ENCODE results near the gene STYXL2. TPM values are rescaled to one million over a fixed set of nuclear protein-coding genes. Genes with fewer than 3 reads are reported as not detected.

STYXL2 gene
- total RNA-seq, 1 experiment from 2014 or later, result not detected

- ChIA-PET POLR2A (no interaction called here), CTCF (no interaction called here)
- TF ChIP-seq REST (IDR thresholded peaks at IDR 0.05; ENCODE audit: insufficient read depth in 1 of 2, low read depth in 2 of 2, low read length in 1 of 2), result no peak
- TF ChIP-seq TCF7L2 (IDR thresholded peaks at IDR 0.05; ENCODE audit: low read depth, low read length), result no peak
- no peak for TF ChIP-seq SIN3A (IDR thresholded peaks at IDR 0.05; ENCODE audit: borderline replicate concordance, insufficient read depth, low read depth, low read length)
- TF ChIP-seq POLR2AphosphoS5 (IDR thresholded peaks at IDR 0.05; ENCODE audit: low read depth, low read length), result no peak
- no peak for TF ChIP-seq CTCF (IDR thresholded peaks at IDR 0.05)
- Histone ChIP-seq H3K9me3 (ENCODE audit: control insufficient read depth, insufficient read depth, low read depth, low read length) (no peaks in the 10 kb centered on the region), H3K36me3 (ENCODE audit: control insufficient read depth, insufficient read depth, low read length) (no peaks in the 10 kb centered on the region), H3K4me3 (ENCODE audit: low read depth in 2 of 2, low read length in 2 of 2) (no peak overlapping the region), H3K4me1 (ENCODE audit: control insufficient read depth, insufficient read depth, low read length) (no peaks in the 10 kb centered on the region; the same call in 1 of the 2 replicates), H3K27ac (ENCODE audit: low read length) (no peak overlapping the region), H3K27me3 (ENCODE audit: control insufficient read depth, insufficient read depth, low read length) (peaks cover 3% of the 10 kb centered on the region; the same call in 1 of the 2 replicates)
- no TSS peak for BruUV-seq (replicated peaks)
- DNase-seq (ENCODE audit: low read depth, low spot score), result no peak
- in situ Hi-C loops (cut with HindIII; ENCODE audit: low pct_unique_long_range_greater_than_20kb, low sequenced_read_pairs), result no loop called here
- ATAC-seq, result no peak
- intact Hi-C loops (cut with micrococcal nuclease; ENCODE audit: unreplicated experiment), result no loop called here
These were observed 10.0 kb upstream of the STYXL2 start for GRCh38 chr1:167083871-167084270.

GRCh38 chr1:167084757-167085156 lies 9.1 kb upstream of the STYXL2 start:
- H3K9me3 ChIP-seq (ENCODE audit: control insufficient read depth, insufficient read depth, low read depth, low read length), result no peaks in the 10 kb centered on the region
- ChIA-PET POLR2A (no interaction called here), CTCF (no interaction called here)
- H3K36me3 ChIP-seq (ENCODE audit: control insufficient read depth, insufficient read depth, low read length), result no peaks in the 10 kb centered on the region
- H3K27me3 ChIP-seq (ENCODE audit: control insufficient read depth, insufficient read depth, low read length), result no peaks in the 10 kb centered on the region
- intact Hi-C loops (cut with micrococcal nuclease; ENCODE audit: unreplicated experiment), result no loop called here
- no TSS peak for BruUV-seq (replicated peaks)
- H3K4me3 ChIP-seq (ENCODE audit: low read depth in 2 of 2, low read length in 2 of 2), result no peak overlapping the region
- H3K27ac ChIP-seq (ENCODE audit: low read length), result no peak overlapping the region
- no peaks in the 10 kb centered on the region; the same call in 1 of the 2 replicates for H3K4me1 ChIP-seq (ENCODE audit: control insufficient read depth, insufficient read depth, low read length)
- no peak for DNase-seq (ENCODE audit: low read depth, low spot score)
- TF ChIP-seq CTCF (IDR thresholded peaks at IDR 0.05) (no peak), TCF7L2 (IDR thresholded peaks at IDR 0.05; ENCODE audit: low read depth, low read length) (no peak), POLR2AphosphoS5 (IDR thresholded peaks at IDR 0.05; ENCODE audit: low read depth, low read length) (no peak), REST (IDR thresholded peaks at IDR 0.05; ENCODE audit: insufficient read depth in 1 of 2, low read depth in 2 of 2, low read length in 1 of 2) (no peak), SIN3A (IDR thresholded peaks at IDR 0.05; ENCODE audit: borderline replicate concordance, insufficient read depth, low read depth, low read length) (no peak)
- in situ Hi-C loops (cut with HindIII; ENCODE audit: low pct_unique_long_range_greater_than_20kb, low sequenced_read_pairs), result no loop called here
- no peak for ATAC-seq

Data from Panc1 (cell line).